OCI-LY1 (cell line): Measurements from ENCODE around the gene POLDIP2.

Experiments used
- H2AFZ ChIP-seq: fragments of 200-600 bp; sonication (generic), shearing (Covaris generic); 2 replicates; pipeline ENCODE4 v1.6.0; 2014; ENCODE audit warnings: antibody characterized with exemption, mild to moderate bottlenecking, low read length
- H3F3A ChIP-seq: fragments of 200-600 bp; sonication (generic), shearing (Covaris generic); 2 replicates; pipeline ENCODE4 v1.6.0; 2014; ENCODE audit warnings: mild to moderate bottlenecking, antibody characterized with exemption, low read length, moderate library complexity; ENCODE audit not compliant: insufficient read depth
- H3K27ac ChIP-seq: fragments of 200-600 bp; sonication (generic); 2 replicates; pipeline ENCODE4 v1.5.1; 2014; ENCODE audit warnings: low read length, mixed run types, mild to moderate bottlenecking, low read depth; ENCODE audit not compliant: poor library complexity, severe bottlenecking
- H3K27me3 ChIP-seq: fragments of 200-600 bp; sonication (generic); 2 replicates; pipeline ENCODE4 v1.6.0; 2014; ENCODE audit warnings: antibody characterized with exemption, mild to moderate bottlenecking, low read length, moderate library complexity; ENCODE audit not compliant: insufficient read depth
- H3K36me3 ChIP-seq: fragments of 200-600 bp; sonication (generic); 2 replicates; pipeline ENCODE4 v1.6.1; 2014; ENCODE audit warnings: mild to moderate bottlenecking, antibody characterized with exemption, low read length, moderate library complexity, mixed read lengths; ENCODE audit not compliant: insufficient read depth
- H3K4me1 ChIP-seq: fragments of 200-600 bp; sonication (generic); 2 replicates; pipeline ENCODE4 v1.5.1; 2014; ENCODE audit warnings: mild to moderate bottlenecking, low read length, moderate library complexity; ENCODE audit not compliant: insufficient read depth, severe bottlenecking
- H3K4me2 ChIP-seq: fragments of 200-600 bp; sonication (generic), shearing (Covaris generic); 2 replicates; pipeline ENCODE4 v1.6.1; 2014; ENCODE audit warnings: low read length
- H3K4me3 ChIP-seq: fragments of 200-600 bp; sonication (generic); 2 replicates; pipeline ENCODE4 v1.5.1; 2014; ENCODE audit warnings: low read length, low read depth, mild to moderate bottlenecking, mixed read lengths; ENCODE audit not compliant: poor library complexity, severe bottlenecking
- H3K79me2 ChIP-seq: fragments of 200-600 bp; shearing (Covaris generic); 2 replicates; pipeline ENCODE4 v1.6.1; 2016; ENCODE audit warnings: mixed run types, low read length, mixed read lengths; ENCODE audit not compliant: insufficient read depth
- H3K9ac ChIP-seq: fragments of 200-600 bp; sonication (generic), shearing (Covaris generic); 2 replicates; pipeline ENCODE4 v1.6.1; 2014; ENCODE audit warnings: mild to moderate bottlenecking, low read length, mixed read lengths
- H3K9me2 ChIP-seq: fragments of 200-600 bp; sonication (generic), shearing (Covaris generic); 2 replicates; pipeline ENCODE4 v1.6.1; 2014; ENCODE audit warnings: low read depth, mild to moderate bottlenecking, low read length, mixed read lengths
- H3K9me3 ChIP-seq: fragments of 200-600 bp; shearing (Covaris generic); 2 replicates; pipeline ENCODE4 v1.6.1; 2014; ENCODE audit warnings: low read length, mixed read lengths
- H4K20me1 ChIP-seq: fragments of 200-600 bp; sonication (generic), shearing (Covaris generic); 2 replicates; pipeline ENCODE4 v1.6.0; 2016; ENCODE audit warnings: mild to moderate bottlenecking, low read length; ENCODE audit not compliant: insufficient read depth
- EZH2 ChIP-seq: fragments of 200-600 bp; sonication (generic), shearing (Covaris generic); IDR thresholded peaks from 2 replicates; pipeline ENCODE4 v1.8.0; 2017; ENCODE audit warnings: borderline replicate concordance, mixed run types, mild to moderate bottlenecking, antibody characterized with exemption, low read length, moderate library complexity, mixed read lengths
- TF ChIP-seq, protein P1 (sequence below): fragments of 200-600 bp; sonication (generic), shearing (Covaris generic); IDR thresholded peaks from 2 replicates; pipeline ENCODE4 v1.5.1; 2017; ENCODE audit warnings: mild to moderate bottlenecking, antibody characterized with exemption, low read length, moderate library complexity, mixed read lengths

The POLDIP2 gene

DNA sequence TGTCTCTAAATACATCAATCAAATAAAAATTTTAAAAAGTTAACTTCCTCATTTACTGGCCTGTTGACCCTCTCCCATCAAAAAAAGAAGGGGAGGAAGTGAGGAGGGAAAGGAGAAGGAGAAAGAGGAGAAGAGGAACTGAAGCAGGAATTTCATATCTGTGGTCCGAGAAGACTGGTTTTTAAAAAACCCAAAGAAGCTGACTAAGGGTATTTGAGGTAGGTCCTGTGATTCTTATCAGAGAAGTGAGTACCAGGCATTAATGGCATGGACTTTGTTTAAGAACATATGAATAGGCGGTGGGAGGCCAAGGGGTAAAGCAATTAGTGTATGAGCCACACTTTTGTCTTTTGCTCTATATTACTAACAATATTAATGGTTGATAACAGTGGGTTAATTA is 46.7 kb upstream of the POLDIP2 start:
- H3K4me1 ChIP-seq: peaks cover 9% of the 10 kb centered on the region
- H3K27me3 ChIP-seq: no peaks in the 10 kb centered on the region
- H3K4me2 ChIP-seq: no peak overlapping the region
- no peak overlapping the region for H3K9ac ChIP-seq
- H3F3A ChIP-seq: no peaks in the 10 kb centered on the region
- no peak for TF ChIP-seq EZH2
- TF ChIP-seq, protein P1, sequence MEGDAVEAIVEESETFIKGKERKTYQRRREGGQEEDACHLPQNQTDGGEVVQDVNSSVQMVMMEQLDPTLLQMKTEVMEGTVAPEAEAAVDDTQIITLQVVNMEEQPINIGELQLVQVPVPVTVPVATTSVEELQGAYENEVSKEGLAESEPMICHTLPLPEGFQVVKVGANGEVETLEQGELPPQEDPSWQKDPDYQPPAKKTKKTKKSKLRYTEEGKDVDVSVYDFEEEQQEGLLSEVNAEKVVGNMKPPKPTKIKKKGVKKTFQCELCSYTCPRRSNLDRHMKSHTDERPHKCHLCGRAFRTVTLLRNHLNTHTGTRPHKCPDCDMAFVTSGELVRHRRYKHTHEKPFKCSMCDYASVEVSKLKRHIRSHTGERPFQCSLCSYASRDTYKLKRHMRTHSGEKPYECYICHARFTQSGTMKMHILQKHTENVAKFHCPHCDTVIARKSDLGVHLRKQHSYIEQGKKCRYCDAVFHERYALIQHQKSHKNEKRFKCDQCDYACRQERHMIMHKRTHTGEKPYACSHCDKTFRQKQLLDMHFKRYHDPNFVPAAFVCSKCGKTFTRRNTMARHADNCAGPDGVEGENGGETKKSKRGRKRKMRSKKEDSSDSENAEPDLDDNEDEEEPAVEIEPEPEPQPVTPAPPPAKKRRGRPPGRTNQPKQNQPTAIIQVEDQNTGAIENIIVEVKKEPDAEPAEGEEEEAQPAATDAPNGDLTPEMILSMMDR: no peak
- H4K20me1 ChIP-seq: no peaks in the 10 kb centered on the region
- H3K9me3 ChIP-seq: no peaks in the 10 kb centered on the region
- H2AFZ ChIP-seq: no peak overlapping the region
- no peaks in the 10 kb centered on the region for H3K79me2 ChIP-seq
- no peaks in the 10 kb centered on the region for H3K36me3 ChIP-seq
- H3K27ac ChIP-seq: no peak overlapping the region
- no peak overlapping the region for H3K4me3 ChIP-seq
- H3K9me2 ChIP-seq: no peaks in the 10 kb centered on the region

DNA sequence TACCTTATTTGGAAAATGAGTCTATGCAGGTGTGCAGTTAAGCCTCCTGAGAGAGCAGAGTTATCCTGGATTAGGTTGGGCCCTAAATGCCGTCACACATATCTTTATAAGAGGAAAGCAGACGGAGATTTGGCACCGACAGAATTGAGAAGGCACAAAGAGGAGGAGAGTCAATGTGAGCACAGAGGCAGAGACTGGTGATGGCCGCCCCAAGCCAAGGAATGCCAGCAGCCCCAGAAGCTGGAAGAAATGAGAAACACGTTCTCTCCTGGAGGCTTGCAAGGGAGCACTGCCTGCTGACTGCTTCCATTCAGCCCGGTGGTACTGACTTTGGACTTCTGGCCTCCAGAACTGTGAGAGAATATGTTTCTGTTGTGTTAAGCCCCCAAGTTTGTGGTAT is 45.5 kb upstream of the POLDIP2 start:
- no peaks in the 10 kb centered on the region for H3K9me2 ChIP-seq
- H3K4me3 ChIP-seq: no peak overlapping the region
- H3F3A ChIP-seq: no peaks in the 10 kb centered on the region
- H2AFZ ChIP-seq: no peak overlapping the region
- no peaks in the 10 kb centered on the region for H3K27me3 ChIP-seq
- no peak overlapping the region for H3K4me2 ChIP-seq
- peaks cover 9% of the 10 kb centered on the region for H3K4me1 ChIP-seq
- H3K79me2 ChIP-seq: no peaks in the 10 kb centered on the region
- no peaks in the 10 kb centered on the region for H4K20me1 ChIP-seq
- H3K9me3 ChIP-seq: no peaks in the 10 kb centered on the region
- TF ChIP-seq, protein P1: no peak
- TF ChIP-seq EZH2: no peak
- no peaks in the 10 kb centered on the region for H3K36me3 ChIP-seq
- H3K9ac ChIP-seq: no peak overlapping the region
- no peak overlapping the region for H3K27ac ChIP-seq

- no peaks in the 10 kb centered on the region for H3K36me3 ChIP-seq
- no peaks in the 10 kb centered on the region for H3F3A ChIP-seq
- no peaks in the 10 kb centered on the region for H3K79me2 ChIP-seq
- TF ChIP-seq EZH2: no peak
- TF ChIP-seq, protein P1: no peak
- no peak overlapping the region for H2AFZ ChIP-seq
- H4K20me1 ChIP-seq: no peaks in the 10 kb centered on the region
- peaks cover 9% of the 10 kb centered on the region for H3K4me1 ChIP-seq
- H3K27me3 ChIP-seq: no peaks in the 10 kb centered on the region
- H3K9me2 ChIP-seq: no peaks in the 10 kb centered on the region
- H3K27ac ChIP-seq: no peak overlapping the region
- no peak overlapping the region for H3K9ac ChIP-seq
- H3K9me3 ChIP-seq: no peaks in the 10 kb centered on the region
- no peak overlapping the region for H3K4me3 ChIP-seq
- no peak overlapping the region for H3K4me2 ChIP-seq
Observed at GRCh38 chr17:28402224-28402630, 44.9 kb upstream of the POLDIP2 start.
